ENCODE results near the gene OGG1. TPM values are rescaled to one million over a fixed set of nuclear protein-coding genes. Genes with fewer than 3 reads are reported as not detected.

Gene OGG1
- total RNA-seq, 1 donor from 2014 or later, result 38.6 TPM

DNA sequence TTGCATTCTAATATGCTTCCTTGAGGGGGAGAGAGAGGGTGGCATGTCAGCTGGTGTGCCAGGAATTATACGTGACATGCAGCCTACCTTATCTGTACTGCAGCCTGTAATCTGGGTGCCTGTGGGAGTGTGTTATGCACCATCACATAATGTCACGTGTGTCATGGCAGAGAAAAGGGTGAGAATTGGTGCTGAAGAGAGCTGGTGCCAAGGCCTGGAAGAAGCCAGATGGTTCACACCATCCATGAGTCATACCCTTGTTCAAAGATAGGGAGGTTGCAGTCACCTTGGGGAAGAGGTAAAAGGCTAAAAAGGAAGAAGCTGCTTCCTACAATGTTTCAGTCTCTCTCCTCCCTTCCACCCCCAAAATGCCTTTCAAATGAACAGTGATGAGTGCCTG is 12.9 kb upstream of the OGG1 start:
- Mint-ChIP-seq H3K27me3 (ENCODE audit: low read depth) (no peaks in the 10 kb centered on the region), H3K27ac (ENCODE audit: unreplicated experiment) (no peak overlapping the region), H3K4me1 (peaks cover 17% of the 10 kb centered on the region), H3K36me3 (ENCODE audit: low read depth) (no peaks in the 10 kb centered on the region), H3K9me3 (no peaks in the 10 kb centered on the region), H3K4me3 (peak overlapping the region; percentile 44)
- no peak for TF ChIP-seq CTCF (conservative IDR thresholded peaks at IDR 0.05)
- DNase-seq (ENCODE audit: low read depth, low spot score), result no peak

GRCh38 chr3:9739181-9739580 is 10.6 kb upstream of the OGG1 start:
- no peaks in the 10 kb centered on the region for H3K36me3 Mint-ChIP-seq (ENCODE audit: low read depth)
- no peaks in the 10 kb centered on the region for H3K4me1 Mint-ChIP-seq
- no peak overlapping the region for H3K27ac Mint-ChIP-seq (ENCODE audit: unreplicated experiment)
- H3K9me3 Mint-ChIP-seq, result no peaks in the 10 kb centered on the region
- no peak for TF ChIP-seq CTCF (conservative IDR thresholded peaks at IDR 0.05)
- H3K4me3 Mint-ChIP-seq, result no peak overlapping the region
- DNase-seq (ENCODE audit: low read depth, low spot score), result no peak
- H3K27me3 Mint-ChIP-seq (ENCODE audit: low read depth), result no peaks in the 10 kb centered on the region

GRCh38 chr3:9742560-9742959 is 7.2 kb upstream of the OGG1 start:
- H3K4me1 Mint-ChIP-seq, result no peaks in the 10 kb centered on the region
- no peaks in the 10 kb centered on the region for H3K27me3 Mint-ChIP-seq (ENCODE audit: low read depth)
- DNase-seq (ENCODE audit: low read depth, low spot score), result no peak
- peaks cover 4% of the 10 kb centered on the region for H3K36me3 Mint-ChIP-seq (ENCODE audit: low read depth)
- no peak overlapping the region for H3K4me3 Mint-ChIP-seq
- no peak for TF ChIP-seq CTCF (conservative IDR thresholded peaks at IDR 0.05)
- H3K9me3 Mint-ChIP-seq, result no peaks in the 10 kb centered on the region
- no peak overlapping the region for H3K27ac Mint-ChIP-seq (ENCODE audit: unreplicated experiment)

- no peak for TF ChIP-seq CTCF (conservative IDR thresholded peaks at IDR 0.05)
- Mint-ChIP-seq H3K9me3 (no peaks in the 10 kb centered on the region), H3K27me3 (ENCODE audit: low read depth) (no peaks in the 10 kb centered on the region), H3K27ac (ENCODE audit: unreplicated experiment) (no peak overlapping the region), H3K4me3 (no peak overlapping the region), H3K4me1 (no peaks in the 10 kb centered on the region), H3K36me3 (ENCODE audit: low read depth) (peaks cover 4% of the 10 kb centered on the region)
- DNase-seq (ENCODE audit: low read depth, low spot score), result no peak
These were observed 6.2 kb upstream of the OGG1 start for GRCh38 chr3:9743548-9743947.

GRCh38 chr3:9744162-9744561 is 5.6 kb upstream of the OGG1 start:
- H3K9me3 Mint-ChIP-seq, result no peaks in the 10 kb centered on the region
- no peak overlapping the region for H3K27ac Mint-ChIP-seq (ENCODE audit: unreplicated experiment)
- peaks cover 3% of the 10 kb centered on the region for H3K4me1 Mint-ChIP-seq
- peaks cover 4% of the 10 kb centered on the region for H3K36me3 Mint-ChIP-seq (ENCODE audit: low read depth)
- no peak for DNase-seq (ENCODE audit: low read depth, low spot score)
- no peak overlapping the region for H3K4me3 Mint-ChIP-seq
- no peak for TF ChIP-seq CTCF (conservative IDR thresholded peaks at IDR 0.05)
- H3K27me3 Mint-ChIP-seq (ENCODE audit: low read depth), result no peaks in the 10 kb centered on the region

- Mint-ChIP-seq H3K9me3 (no peaks in the 10 kb centered on the region), H3K36me3 (ENCODE audit: low read depth) (peaks cover 4% of the 10 kb centered on the region), H3K27ac (ENCODE audit: unreplicated experiment) (peak overlapping the region; percentile 19), H3K27me3 (ENCODE audit: low read depth) (peaks cover 4% of the 10 kb centered on the region), H3K4me1 (peaks cover 16% of the 10 kb centered on the region), H3K4me3 (no peak overlapping the region)
- no peak for DNase-seq (ENCODE audit: low read depth, low spot score)
- TF ChIP-seq CTCF (conservative IDR thresholded peaks at IDR 0.05), result no peak
These were observed 4.2 kb upstream of the OGG1 start for GRCh38 chr3:9745521-9745920.

Data from neural crest cell (in vitro differentiated cells).